Measurements from ENCODE around the gene ATF7IP.
A peak's percentile ranks its signal among the peaks of the same experiment; 100 is the strongest.

The ATF7IP gene

DNA sequence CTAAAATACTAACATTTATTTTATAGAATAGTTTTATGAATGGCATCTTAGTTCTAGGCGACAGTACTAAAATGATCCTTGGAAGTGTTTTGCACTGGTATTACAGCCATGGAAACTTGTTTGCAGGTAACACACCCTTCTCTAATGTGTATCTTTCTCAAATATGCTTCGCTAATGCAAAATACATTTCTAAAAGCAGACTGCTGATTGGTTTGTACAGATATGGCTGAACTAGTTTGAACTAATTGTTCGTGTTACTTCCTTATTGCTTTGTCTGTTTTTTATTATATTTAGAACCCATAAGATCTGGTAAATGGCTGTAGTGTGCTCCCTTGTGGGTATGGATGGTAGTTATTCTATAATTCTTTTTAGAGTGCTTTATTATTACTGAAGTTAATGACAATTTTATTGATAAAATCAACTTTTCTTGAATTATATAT lies 53.0 kb downstream of the ATF7IP start:
- DNase-seq (ENCODE audit: low spot score) = no peak

GRCh38 chr12:14422516-14423230 lies 57.2 kb downstream of the ATF7IP start:
- no peak for DNase-seq (ENCODE audit: low spot score)

GRCh38 chr12:14424545-14424944 lies 59.1 kb downstream of the ATF7IP start:
- DNase-seq (ENCODE audit: low spot score) = no peak

DNA sequence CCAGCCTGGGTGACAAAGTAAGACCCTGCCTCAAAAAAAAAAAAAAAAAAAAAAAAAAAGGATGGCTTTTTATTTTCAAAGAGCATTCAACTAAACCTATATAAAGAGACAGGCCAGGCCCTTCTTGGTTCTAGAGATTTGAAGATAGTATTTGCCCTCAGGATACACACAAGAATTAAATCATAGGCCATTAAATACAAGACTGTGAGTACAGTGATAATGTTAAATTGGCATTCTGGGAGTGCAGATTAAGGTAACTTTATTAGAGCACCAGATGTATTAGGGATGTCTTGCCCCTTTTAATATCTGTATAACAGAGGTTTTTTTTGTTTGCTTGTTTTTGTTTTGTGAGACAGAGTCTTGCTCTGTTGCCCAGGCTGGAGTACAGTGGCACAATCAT lies 61.3 kb downstream of the ATF7IP start:
- no peak for DNase-seq (ENCODE audit: low spot score)

DNA sequence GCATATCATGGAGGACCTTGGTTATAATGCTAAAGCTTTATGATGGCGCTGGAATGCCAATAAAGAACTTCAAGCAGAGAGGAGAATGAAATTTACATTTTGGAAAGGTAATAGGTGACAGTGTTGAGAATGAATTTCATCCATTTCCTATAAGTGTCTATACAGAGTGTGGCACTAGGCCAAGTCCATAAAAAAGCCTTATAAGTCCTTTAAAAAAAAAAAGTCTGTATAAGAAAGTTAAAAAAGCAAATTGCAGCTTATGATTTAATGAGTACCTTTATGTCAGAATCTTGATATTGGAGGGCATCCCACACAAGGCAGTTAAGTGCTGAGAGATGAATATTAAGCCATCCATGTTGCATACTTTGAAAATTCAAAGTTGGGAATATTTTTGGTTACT lies 62.4 kb downstream of the ATF7IP start:
- DNase-seq (ENCODE audit: low spot score) = no peak

DNA sequence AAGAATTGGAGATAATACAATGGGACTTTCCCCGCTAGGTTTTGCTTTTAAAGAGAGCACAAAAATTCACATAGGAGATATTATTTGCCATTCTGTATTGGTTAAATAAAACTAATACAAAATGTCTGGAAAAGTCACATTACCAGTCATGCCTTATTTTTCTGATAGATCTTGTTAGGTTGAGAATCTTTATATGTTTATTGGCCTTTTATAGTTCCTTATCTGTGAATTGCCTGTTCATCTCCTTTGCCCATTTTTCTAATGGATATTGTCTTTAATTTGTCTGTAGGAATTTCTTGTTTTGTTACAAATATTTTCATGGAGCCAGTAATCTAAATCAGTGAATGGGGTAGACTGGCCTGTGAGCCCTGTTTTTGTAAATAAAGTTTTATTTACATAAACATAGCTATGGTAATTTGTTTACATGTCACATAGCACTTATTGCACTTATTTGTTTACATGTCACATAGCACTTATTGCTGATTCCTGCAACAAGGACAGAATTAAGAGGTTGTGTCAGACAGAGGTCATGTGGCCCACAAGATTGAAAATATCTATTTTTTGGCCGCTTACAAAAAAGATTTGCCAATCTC lies 65.0 kb downstream of the ATF7IP start:
- no peak for DNase-seq (ENCODE audit: low spot score)

- no peak for DNase-seq (ENCODE audit: low spot score)
Measured at GRCh38 chr12:14431975-14432374, 66.5 kb downstream of the ATF7IP start.

DNA sequence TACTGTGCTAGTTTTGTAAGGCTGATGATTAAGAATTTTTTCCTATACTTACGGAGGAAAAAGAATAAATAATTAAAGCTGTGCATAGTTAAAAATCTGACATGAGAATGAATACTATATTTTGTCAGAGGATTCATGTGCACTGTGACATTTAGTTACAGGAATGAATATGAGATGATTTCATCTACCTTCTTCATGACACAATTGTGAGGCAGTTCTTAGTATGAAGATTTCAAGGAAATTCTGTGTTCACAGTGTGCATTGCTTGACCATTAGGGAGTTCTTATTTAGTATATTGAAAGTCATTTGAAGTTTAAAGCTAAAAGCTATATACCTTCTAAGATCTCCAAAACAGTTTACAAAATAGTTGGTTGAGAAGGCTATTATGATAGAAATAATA lies 70.1 kb downstream of the ATF7IP start:
- no peak for DNase-seq (ENCODE audit: low spot score)

GRCh38 chr12:14442221-14442881 lies 76.9 kb downstream of the ATF7IP start:
- no peak for DNase-seq (ENCODE audit: low spot score)

- no peak for DNase-seq (ENCODE audit: low spot score)
Measured at GRCh38 chr12:14443531-14443930, 78.0 kb downstream of the ATF7IP start.

GRCh38 chr12:14450479-14450878 lies 85.0 kb downstream of the ATF7IP start:
- DNase-seq (ENCODE audit: low spot score) = no peak

DNA sequence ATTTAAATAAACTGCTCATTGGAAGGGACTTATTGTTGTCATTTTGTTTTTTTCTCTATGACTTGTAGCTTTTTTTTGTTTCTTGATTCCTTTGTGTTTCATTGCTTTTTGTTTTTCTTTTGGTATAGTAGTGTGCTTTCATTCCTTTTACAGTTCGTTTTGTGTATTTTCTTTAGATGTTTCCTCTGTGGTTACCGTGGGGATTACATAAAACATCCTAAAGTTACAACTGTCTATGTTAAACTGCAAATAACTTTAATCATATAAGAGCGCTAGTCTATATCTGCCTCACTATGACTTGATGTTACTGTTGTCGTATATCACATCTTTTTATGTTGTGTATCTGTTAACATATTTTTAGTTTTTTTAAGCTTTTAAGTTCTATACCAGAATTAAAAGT lies 86.9 kb downstream of the ATF7IP start:
- DNase-seq (ENCODE audit: low spot score) = no peak

GRCh38 chr12:14452865-14453264 lies 87.4 kb downstream of the ATF7IP start:
- DNase-seq (ENCODE audit: low spot score) = no peak

DNA sequence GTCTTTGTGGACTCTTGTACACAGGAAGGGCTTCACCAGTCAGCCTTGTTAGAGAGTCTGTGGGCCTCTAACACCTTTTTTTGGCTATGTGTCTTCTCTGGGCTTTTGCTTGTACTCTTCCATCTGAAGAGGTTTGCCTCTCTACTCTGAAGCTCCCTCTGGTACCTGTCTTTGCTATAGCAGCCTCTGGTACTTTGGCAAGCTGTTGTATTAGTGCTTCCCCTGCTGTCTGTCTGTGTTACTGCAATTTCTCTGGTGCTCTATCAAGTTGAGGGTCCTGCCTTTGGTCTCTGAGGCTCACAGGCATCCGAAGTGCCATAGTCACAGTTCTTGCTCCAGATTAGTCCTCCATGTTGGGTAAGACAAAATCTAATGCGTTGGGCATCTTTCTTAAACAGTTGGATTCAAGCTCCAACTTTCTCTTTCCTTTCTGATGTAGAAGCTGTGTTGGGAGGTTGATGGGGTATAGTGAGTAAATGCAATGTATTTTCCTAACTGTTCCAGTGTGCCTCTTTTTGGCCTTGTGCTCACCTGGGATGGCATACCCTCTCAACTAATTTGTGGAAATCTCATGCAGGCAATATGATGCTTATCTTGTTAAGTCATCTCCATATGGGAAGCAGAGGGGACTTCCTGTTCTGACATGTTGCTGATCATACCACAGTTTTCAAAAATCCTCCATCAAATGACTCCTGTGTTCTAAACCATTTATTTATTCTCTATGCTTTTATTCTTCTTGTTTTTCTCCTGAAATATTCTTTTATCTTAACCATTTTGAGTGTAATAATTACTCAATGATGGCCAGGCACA lies 88.8 kb downstream of the ATF7IP start:
- DNase-seq (ENCODE audit: low spot score) = peak; percentile 72

DNA sequence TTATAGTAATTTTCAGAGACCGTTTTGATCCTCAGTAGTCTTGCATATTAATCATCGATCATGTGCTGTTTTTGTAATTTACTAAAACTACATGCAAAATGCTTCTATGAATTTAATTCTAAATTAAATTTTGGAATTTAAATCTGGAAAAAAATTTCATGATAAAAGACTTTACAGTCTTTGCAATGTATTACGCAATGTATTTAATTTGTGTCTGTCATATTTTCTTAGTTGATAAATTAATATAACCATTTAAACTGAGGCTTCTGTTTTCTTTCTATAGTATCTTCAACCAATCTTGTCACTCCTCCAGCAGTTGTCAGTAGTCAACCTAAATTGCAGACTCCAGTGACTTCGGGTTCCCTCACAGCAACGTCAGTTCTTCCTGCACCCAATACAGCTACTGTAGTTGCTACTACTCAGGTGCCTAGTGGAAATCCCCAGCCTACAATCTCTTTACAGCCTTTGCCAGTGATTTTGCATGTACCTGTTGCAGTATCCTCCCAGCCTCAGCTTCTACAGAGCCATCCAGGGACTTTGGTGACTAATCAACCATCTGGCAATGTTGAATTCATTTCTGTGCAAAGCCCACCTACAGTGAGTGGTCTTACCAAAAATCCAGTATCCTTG lies 94.8 kb downstream of the ATF7IP start:
- DNase-seq (ENCODE audit: low spot score) = no peak

GRCh38 chr12:14471497-14471896 lies 106.0 kb downstream of the ATF7IP start:
- DNase-seq (ENCODE audit: low spot score) = no peak

- DNase-seq (ENCODE audit: low spot score) = peak; percentile 51
Measured at GRCh38 chr12:14473707-14474287, 108.3 kb downstream of the ATF7IP start.

DNA sequence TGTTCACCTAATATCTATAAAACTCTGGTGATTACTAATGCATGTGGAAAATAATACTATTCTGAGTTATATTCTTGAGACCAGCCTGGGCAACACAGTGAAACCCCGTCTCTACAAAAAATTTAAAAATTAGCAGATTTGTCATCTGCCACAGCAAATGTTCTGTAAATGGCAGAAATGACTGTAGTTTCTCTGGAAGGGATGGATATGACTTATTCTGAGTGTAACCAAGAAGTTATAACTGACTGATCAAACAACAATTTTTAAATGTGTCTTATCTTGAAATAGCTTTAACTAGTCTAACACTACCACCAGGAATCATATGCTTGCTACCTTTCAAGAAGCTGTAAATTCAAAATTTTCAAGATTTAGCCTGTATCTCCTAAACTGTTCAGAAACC lies 113.5 kb downstream of the ATF7IP start:
- DNase-seq (ENCODE audit: low spot score) = no peak

DNA sequence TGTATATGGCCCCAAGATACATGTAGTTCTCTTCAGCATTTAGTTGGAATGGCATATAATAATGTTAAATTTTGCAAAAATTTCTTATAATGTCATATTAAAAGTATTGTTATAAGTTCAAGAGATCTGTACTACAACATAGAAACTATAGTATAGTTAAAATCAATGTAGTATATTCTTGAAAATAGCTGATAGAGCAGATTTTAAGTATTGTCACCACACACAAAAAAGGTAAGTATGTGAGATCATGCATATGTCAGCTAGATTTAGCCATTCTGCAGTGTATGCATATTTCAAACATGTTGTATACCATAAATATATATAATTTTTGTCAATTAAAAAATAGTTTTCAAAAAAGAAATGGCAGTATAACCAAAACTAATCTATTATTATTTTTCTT lies 115.7 kb downstream of the ATF7IP start:
- no peak for DNase-seq (ENCODE audit: low spot score)

GRCh38 chr12:14482361-14482760 lies 116.9 kb downstream of the ATF7IP start:
- DNase-seq (ENCODE audit: low spot score) = no peak

DNA sequence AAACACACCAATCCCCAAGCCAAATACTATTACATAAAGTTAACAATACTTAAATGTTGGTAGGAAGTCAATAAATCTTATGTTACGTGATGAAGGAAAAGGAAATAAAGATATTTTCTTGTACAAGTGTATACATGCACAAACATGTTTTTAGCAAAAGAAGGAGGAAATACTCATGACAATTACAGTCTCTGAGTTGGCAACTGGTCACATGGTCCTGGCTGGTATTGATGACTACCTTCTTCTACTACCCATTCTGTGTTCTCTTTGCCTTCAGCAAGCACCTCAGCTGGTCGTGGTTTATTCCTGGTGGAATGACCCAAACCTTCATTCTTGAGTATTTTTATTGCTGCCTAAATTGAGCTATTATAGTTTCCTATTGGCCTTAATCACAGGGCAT lies 117.4 kb downstream of the ATF7IP start:
- no peak for DNase-seq (ENCODE audit: low spot score)

GRCh38 chr12:14495326-14495725 lies 129.8 kb downstream of the ATF7IP start:
- no peak for DNase-seq (ENCODE audit: low spot score)
